T1000 (cell line): Measurements from ENCODE around the gene CLPSL1.

Experiments used
- DNase-seq: peaks from one replicate; lab custom pipeline; 2025; ENCODE audit warnings: mixed read lengths; lab: John Stamatoyannopoulos, UW

Gene CLPSL1

DNA sequence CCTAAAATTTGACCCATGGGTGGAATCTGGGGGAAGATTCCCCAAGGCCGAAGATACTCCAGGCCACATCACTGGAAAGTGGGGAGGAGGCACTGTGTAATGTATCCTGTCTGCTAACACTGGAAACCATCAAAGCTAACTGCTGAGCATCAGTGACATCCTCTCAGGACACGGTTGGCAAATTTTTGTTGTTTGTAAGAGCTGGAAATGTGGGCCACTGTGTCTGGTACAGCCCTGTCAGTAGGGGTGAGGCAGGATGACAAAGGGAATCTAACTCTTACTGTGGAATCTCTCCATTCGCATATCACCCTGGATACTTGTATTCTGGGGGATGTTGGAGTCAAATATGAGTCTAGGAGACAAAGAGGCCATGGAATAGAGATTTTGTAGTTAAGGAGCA is 21.4 kb upstream of the CLPSL1 start:
- DNase-seq = no peak

DNA sequence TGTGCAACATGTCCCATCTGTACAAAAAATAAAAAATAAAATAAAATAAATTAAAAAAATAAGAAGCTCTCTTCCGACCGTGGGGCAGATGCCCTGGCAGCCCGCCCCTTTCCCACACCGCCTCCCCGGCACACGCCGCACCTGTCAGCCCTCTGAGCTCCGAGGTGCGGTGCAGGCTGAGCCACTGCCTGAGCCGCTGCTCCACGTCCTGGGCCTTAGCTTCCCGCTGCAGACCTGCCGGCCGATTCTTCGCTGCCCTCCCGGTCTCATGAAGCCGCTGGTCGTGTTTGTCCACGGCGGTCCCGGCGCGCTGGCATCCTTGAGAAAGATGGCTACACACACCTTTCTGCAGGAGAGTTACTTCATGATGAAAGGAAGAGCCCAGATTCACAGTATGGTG is 15.1 kb upstream of the CLPSL1 start:
- no peak for DNase-seq

DNA sequence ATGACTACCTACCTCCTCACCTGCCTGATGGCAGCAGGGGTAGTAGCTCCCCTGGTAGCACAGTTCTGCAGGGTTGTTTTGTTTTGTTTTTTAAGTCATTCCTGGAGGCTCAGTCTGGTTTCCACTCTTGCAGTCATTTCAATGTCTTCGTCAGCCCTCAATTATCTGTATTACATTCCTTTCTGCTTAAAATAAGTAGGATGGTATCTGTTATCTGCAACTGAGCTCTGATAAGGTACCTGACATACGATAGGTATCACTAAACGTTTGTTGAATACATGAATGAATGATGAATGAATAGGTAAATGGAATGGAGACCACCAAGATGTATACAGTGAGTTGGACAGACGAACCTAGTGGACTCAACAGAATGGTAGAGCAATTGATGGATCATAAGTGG is 11.6 kb upstream of the CLPSL1 start:
- no peak for DNase-seq

DNA sequence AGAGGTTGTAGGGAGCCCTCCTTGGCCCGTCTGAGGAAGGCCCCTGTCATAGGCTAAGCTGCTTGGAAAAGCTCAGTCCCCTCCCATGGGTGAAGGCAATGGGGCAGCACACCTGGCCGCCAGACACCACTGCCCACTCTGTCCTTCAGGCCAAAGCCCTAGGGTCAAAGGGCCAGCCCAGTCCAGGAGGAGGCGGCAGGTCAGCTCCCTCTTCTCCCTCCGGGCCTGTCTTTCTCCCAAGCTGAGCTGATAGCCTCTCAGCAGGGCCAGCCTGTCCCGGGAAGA is 9.5 kb upstream of the CLPSL1 start:
- DNase-seq = no peak

DNA sequence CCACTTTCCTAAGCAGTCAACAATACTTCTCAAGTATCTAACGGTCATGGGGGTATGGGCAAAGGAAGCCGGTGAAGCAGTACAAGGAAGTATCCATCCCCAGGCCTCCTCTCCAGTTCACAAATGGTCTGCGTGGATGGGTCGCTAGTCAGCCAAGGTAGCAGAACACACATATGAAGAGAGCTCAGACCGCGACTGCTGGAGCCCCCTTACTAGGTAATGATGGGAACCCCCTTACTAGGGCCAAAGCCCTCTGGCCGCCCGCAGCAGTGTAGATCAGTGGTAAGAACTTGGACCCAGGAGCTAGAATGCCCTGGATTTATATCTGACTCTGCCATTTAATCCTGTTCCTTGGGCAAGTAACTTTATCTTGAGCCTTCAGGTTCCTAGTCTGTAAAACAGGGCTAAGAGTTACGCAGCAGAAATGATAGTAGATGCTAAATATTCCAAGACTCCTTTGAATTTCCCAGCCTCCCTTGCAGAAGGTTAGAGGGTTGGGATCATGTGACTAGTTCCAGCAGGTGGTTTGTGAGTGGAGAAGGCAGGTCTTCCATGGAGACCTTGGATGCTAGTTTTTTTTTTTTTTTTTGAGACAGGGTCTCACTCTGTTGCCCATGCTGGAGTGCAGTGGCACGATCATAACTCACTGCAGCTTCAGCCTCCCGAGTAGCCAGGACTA is 6.6 kb upstream of the CLPSL1 start:
- DNase-seq = no peak

DNA sequence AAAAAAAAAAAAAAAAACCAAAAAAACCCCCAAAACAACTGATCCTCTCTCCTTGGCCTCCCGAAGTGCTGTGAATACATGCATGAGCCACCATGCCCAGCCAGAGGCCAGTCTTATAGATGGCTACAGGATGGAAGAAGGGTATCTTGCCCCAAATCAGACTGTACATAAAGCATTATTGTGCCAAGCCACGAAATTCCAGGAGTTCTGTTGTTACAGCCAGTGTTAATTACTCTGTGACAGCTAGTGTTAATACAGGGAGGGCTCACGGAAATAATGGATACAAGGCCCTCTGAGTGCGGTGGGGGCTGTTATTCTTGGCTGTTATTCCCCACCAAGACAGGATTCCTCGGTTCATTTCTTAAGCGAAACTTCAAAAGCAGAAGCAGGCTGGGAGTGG is 5.8 kb upstream of the CLPSL1 start:
- DNase-seq = no peak

DNA sequence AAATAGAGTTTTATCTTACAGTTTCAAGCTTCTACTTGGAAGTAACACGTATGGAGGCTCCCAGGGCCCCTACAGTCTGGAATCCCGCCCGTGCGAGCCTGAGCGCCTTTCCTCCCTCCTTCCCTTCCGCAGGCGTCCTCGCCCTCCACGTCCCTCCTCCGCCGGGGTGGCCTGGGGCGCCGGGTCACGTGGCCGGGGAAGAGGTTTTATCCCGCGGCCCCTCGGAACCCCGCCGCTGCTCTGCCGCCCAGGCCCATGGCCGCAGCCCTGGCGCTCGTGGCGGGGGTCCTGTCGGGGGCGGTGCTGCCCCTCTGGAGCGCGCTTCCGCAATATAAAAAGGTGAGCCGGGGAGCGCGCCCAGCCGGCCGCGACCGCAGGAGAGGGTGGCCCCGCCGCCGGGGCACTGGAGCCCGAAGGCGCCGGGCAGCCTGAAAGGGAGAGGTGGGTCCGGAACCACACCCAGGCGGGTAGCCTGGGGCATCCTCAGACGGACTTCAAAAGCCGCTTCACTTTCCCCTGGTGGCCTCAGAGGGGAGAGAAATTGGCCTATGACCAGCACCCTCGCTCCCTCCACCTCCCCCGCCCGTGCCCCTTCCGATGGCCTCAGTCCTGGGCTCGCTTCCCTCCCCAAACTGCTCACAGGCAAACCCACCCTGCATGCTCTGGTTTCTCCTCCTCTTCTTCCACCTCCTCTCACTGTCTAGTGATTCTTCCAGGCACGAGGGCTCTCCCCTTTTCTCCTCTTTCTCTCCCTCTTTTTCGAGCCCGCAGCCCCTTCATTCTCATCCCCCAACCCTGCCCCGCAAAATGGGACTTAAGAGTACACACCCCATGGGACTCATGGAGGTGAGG is 4.2 kb upstream of the CLPSL1 start, which contains the start of gene CLPSL2:
TSS of gene CLPSL2 (plus strand) at position 235 of the 852 bp plus-strand sequence. CDS start at position 256, 21 bp downstream.
- no peak for DNase-seq

DNA sequence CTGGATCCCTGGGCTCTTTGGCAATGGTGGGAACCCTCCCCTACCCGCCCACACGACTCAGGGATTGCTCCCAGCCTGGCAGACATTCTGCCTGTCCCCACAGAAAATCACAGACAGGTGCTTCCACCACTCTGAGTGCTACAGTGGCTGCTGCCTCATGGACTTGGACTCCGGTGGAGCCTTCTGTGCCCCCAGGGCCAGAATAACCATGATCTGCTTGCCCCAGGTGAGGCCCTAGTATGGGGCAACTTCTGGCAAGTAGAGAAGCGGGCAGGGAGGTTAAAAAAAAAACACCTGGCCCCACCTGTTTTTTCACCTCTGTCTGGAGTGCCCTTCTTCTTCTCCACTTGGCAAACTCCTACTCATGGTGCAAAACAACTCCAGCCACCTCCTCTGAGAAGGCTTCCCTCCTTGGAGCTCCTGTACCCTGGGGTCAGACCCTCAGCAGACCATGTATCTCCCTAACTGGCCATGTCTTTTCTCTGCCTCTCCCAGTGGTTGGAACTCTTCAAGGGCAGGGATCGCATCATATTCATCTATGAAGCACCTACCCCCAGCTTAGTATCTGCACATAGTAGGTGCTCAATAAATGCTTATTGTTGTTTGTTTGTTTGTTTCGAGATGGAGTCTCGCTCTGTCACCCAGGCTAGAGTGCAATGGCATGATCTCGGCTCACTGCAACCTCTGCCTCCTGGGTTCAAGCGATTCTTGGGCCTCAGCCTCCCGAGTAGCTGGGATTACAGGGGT is 3.3 kb upstream of the CLPSL1 start:
- no peak for DNase-seq

DNA sequence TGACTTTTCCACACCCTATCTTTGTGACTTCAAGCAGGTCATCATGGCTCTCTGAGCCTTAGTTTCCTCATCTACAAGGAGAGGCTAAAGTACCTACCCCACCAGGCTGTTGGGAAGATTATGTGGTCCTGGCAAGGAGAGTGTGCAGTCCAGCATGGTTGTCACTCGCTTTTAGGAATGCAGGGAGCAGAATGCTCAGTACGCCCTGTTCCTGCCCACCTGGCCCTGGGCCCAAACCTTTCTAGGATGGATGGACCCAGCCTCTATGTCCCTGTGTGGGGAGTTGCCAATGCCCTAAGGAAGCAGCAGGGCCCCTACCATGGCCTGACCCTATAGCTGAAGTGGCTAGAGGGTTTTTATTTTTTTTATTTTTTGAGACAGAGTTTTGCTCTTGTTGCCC is 2.4 kb upstream of the CLPSL1 start:
- DNase-seq = no peak

DNA sequence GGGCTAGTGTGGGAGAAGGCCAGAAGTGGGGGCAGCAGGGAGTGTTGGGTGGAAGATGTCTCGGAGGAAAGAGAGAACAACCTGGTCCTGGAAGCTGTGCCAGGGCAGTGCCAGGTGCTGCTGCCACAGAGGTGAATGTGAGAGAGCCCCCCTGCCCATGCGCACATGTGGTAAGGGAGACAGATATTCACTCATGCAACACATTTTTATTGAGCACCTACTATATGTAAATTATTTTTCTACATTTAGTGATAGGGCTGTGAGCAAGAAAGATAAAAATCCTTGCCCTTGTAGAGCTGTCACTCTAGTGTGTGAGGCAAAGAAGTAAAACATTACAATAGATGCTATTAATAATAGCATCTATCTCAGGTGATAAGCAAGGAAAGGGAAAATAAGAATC is 471 bp downstream of the CLPSL1 start:
- no peak for DNase-seq

DNA sequence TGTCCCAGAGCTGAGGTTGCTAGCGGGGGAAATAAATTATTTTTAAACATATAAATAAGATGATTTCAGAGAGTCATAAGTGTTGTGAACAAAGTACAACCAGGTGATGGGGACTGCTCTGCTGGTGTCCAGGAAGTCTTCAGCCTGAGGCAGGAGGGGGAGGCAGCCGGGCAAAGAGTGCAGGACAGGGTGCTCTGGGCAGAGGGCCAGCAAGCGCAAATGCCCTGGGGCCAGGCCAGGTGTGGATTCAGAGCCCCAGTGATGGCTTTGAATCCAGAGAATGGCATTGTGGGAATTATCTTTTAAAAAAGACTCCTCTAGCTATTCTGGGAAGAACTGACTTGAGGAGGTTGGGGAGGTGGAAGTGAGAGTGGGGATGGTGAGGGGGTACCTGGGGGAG is 1.6 kb downstream of the CLPSL1 start:
- no peak for DNase-seq

DNA sequence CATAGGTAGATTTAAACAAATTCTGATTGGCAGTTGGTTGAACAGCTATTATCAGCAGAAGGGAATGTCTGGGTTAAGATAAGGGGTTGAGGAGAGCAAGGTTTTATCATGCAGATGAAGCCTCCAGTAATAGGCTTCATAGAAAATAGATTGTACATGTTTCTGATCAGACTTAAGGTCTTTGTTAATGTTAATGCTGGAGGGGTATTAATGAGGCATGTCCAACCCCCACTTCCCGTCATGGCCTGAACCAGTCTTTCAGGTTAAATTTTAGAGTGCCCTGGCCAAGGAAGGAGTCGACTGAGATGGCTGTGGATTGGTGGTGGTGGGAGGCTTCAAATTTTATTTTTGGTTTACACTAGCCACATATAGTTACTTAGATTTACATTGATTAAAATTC is 3.4 kb downstream of the CLPSL1 start:
- DNase-seq = no peak

DNA sequence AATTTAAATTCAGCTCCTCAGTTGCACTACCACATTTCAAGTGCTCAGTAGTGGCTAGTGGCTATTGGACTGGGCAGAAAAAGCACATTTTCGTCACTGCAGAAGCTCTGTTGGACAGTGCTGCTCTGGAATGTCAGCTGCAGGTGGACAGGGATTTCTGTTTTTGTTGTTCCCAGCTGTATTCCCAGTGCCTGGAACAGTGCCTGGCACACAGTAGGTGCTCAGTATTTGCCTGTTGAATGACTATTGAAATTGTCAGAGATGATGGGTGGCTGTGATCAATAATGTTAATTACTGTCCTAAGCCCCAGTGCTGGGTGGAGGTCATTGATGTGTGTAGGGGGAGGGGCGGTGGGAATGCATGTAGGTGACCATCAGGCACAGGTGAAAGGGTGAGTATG is 5.5 kb downstream of the CLPSL1 start:
- DNase-seq = no peak

DNA sequence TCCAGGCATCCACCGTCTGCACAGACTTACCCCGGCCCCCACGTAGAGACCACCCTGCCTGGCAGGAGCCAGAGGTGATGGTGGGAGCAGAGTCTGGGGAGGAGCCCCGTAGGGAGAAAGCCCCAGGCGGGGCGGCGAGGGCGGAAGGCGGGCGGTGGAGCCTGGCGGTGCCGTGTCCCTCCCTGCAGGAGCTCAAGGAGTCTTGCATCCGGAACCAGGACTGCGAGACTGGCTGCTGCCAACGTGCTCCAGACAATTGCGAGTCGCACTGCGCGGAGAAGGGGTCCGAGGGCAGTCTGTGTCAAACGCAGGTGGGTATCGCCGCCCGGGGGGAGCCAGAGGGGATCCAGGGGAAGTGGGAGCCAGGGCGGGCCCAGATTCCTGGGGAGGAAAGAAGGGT is 6.0 kb downstream of the CLPSL1 start:
- no peak for DNase-seq

DNA sequence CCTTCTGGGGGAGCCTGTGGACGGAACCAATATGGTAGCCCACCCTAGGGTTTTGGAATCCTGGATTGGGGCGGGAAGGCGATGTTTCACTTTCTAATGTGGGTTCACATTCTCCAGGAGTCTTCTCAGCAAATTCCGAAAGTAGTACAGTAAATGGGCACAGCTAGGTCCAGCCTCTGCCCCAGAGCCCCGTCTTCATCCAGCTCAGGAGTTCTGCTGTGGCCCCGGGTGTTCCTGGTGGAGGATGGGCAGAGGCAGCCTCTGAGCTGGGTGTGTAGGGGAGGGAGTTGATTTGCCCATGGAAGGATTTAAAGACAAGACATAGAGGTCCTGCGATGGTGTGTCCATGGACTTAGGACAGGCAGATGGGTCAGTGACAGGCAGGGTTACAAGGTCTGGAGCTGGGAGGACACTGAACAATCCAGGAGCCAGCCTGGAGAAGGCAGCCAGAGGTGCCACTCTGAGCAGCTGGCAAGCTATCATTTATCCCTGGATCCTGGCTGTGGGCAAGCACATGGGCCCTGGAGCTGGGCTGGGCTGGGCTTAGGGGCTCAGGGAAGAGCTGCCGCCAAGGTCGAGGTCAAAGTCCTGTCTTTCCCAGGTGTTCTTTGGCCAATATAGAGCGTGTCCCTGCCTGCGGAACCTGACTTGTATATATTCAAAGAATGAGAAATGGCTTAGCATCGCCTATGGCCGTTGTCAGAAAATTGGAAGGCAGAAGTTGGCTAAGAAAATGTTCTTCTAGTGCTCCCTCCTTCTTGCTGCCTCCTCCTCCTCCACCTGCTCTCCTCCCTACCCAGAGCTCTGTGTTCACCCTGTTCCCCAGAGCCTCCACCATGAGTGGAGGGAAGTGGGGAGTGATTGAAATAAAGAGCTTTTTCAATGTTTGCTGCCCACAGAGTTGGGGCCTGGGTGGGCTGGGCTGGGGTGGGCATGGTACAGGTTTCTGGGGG is 6.7 kb downstream of the CLPSL1 start:
- DNase-seq = no peak

DNA sequence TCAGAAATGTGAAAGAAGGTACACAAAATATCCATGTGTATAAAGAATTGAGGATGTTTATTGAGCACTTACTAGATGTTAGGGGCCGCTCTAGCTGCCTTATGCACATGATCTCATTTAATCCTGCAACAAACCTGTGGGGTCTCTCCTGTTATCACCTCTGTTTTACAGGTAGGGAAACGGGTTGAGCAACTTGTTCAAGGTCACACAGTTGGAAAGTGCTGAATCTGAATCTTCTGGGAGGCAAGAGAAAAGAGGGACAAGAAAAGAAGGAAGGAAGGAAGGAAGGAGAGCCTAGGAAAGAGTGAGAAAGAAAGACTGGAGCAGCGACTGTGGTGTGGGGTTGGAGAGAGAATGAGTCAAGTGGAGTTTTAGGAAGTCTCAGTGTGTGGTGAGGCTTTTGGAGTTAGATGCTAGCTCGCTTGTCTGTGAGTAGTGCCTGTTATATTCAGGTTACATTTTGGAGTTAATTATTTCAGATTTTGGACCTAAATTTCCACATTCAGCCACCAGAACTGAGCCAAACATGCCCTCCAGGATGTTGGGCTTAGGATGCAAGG is 7.7 kb downstream of the CLPSL1 start:
- no peak for DNase-seq

DNA sequence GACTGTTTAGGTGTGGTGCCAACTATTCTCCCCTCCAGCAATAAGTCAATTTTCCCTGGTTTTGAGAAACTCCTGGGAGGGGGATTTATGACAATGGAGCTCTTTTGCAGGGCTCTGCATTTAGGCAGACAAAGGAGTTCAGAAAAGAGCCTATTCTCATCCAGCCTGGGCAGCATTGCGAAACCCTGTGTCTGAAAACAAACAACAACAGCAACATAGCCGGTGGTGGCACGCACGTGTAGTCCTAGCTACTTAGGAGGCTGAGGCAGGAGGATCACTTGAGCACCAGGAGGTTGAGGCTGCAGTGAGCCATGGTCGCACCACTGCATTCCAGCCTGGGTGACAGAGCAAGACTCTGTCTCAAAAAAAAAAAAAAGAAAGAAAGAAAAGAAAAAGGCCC is 9.9 kb downstream of the CLPSL1 start:
- DNase-seq = no peak

DNA sequence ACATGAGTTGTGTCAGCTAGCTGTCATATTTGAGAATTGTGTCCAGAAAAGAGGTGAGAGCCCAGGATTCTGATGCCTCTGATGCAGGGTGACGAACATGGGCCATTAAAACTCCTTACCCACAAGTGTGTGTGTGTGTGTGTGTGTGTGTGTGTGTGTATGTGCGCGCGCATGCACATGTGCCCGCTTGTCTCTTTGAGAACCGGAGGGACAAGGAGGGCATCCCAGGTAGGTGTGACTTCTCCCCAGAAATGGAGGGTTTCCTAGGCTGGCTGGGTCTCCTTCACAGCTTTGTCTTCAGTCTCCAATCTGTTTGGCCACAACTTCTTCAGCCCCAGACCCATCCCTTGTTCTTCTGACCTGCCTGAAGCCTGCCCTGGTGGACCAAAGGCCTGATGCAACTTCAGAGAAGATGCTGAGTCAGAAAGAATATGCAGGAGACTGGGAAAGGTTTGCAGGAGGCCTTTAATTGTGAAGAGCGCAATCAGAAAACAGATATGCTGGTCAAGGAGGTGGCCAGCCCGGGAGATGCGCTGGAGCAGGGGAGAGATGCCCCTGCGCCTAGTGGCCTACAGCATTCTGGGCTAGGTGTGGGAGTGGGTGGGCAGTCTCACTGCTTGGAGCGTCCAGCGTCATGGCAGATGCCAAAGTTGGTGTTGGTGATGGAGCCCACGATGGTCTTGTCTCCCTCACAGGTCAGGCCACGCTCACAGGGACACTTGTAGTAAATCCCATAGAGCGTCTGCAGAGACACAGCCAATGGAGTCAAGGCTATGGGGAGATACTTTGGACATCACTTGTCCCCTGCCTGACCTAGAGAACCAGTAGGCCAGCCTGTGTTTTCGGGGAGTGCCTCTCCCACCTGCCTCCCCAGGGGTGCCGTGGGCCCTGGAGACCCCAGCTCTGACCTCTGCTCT is 14.0 kb downstream of the CLPSL1 start:
- no peak for DNase-seq

DNA sequence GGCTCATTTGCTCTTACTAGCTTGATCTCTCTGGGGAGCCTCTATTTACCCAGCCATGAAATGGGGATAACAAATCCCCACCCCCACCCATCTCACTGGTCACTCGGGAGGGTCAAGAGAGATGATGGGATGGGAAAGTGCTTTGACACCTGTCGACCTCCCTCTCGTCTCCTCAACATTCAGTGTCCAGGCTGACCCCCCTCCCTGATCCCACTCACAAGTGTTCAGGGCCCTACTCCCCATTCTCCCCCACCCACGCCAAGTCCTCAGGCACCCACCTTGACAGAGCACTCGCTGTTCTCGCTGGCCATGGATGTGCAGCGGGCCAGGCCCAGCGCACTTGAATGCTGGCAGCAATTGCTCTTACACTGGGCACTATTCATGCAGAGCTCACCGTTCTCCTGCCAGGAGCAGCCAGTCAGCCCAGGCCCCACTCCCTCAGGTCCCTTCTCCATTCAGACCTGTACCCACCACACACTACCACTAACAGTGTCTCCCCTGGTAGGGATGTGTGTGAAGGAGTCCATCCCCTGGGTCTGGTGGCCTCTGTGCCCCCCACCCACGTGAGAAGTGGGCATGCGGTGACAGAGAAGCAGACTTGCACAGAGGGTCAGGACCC is 14.7 kb downstream of the CLPSL1 start:
- no peak for DNase-seq

DNA sequence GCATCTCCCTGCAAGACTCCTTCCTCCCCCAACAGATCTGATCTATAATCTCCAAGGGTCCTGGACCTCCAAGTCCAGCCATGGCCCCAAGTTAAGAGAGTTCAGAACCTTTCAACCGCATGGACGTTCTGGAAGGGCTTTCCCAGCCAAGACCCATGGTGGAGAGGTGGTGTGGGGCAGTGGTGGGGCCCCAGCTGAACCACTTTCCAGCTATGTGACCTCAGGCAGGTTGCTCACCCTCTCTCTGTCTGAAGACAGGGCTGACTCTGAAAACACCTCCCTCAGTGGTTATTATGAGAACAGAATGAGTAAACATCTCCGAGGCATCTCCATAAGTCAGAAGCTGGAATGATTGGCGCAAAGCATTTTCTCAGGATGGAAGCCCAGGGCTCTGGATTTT is 15.4 kb downstream of the CLPSL1 start:
- no peak for DNase-seq
